NB4 (cell line): Measurements from ENCODE around the gene BATF3.

Experiments used
- DNase-seq: peaks from one replicate; pipeline ENCODE4 v3.0.0; 2010; ENCODE audit warnings: low read depth
- H3K4me3 ChIP-seq: one replicate; pipeline ENCODE4 v1.5.1; 2011; ENCODE audit warnings: mild to moderate bottlenecking, low read depth, low read length, moderate library complexity
- CTCF ChIP-seq: IDR thresholded peaks from one replicate; pipeline ENCODE4 v1.5.1; 2012; ENCODE audit warnings: low read depth, low read length
- MAX ChIP-seq: IDR thresholded peaks from 2 replicates; pipeline ENCODE4 v1.6.1; 2011; ENCODE audit warnings: low read depth, low read length
- MYC ChIP-seq: IDR thresholded peaks from 2 replicates; pipeline ENCODE4 v1.6.1; 2011; ENCODE audit warnings: low read depth, low read length
- POLR2A ChIP-seq: IDR thresholded peaks from 2 replicates; pipeline ENCODE4 v1.6.1; 2011; ENCODE audit warnings: mild to moderate bottlenecking; ENCODE audit not compliant: insufficient read length; ENCODE audit errors: extremely low read depth

The BATF3 gene

GRCh38 chr1:212656730-212657129 lies 42.9 kb downstream of the BATF3 start:
- TF ChIP-seq MAX (no peak), MYC (no peak), POLR2A (no peak), CTCF (no peak)
- DNase-seq: peak; percentile 39
- no peak overlapping the region for H3K4me3 ChIP-seq

- no peak for DNase-seq
- TF ChIP-seq MAX (no peak), POLR2A (no peak), CTCF (no peak), MYC (no peak)
- H3K4me3 ChIP-seq: no peak overlapping the region
Observed at GRCh38 chr1:212655668-212656440, 43.8 kb downstream of the BATF3 start.

- TF ChIP-seq MYC: no peak
- no peak for TF ChIP-seq POLR2A
- TF ChIP-seq CTCF: no peak
- no peak for TF ChIP-seq MAX
- no peak for DNase-seq
- no peak overlapping the region for H3K4me3 ChIP-seq
Observed at GRCh38 chr1:212652609-212653008, 47.0 kb downstream of the BATF3 start.

- DNase-seq: no peak
- TF ChIP-seq MYC: no peak
- no peak for TF ChIP-seq MAX
- TF ChIP-seq CTCF: no peak
- no peak for TF ChIP-seq POLR2A
- H3K4me3 ChIP-seq: no peak overlapping the region
Observed at GRCh38 chr1:212651977-212652376, 47.7 kb downstream of the BATF3 start.

GRCh38 chr1:212651521-212651920 lies 48.1 kb downstream of the BATF3 start:
- TF ChIP-seq MAX: no peak
- no peak for TF ChIP-seq CTCF
- no peak for TF ChIP-seq POLR2A
- no peak for TF ChIP-seq MYC
- no peak for DNase-seq
- H3K4me3 ChIP-seq: no peak overlapping the region
